Panc1 (cell line): ENCODE measurements around the gene TRAPPC14.

ENCODE experiments used
- POLR2AphosphoS5 ChIP-seq: IDR thresholded peaks from 2 replicates; pipeline ENCODE4 v1.6.1; 2012; ENCODE audit warnings: mild to moderate bottlenecking, low read depth, low read length, moderate library complexity
- TF ChIP-seq, protein P1 (sequence below), 2 experiments: IDR thresholded peaks; 2 replicates each; pipeline ENCODE4 v1.6.1; 2011 to 2012; ENCODE audit warnings: low read depth in 2 of 2, control low read depth in 1 of 2, low read length in 1 of 2, mild to moderate bottlenecking in 1 of 2, moderate library complexity in 1 of 2; ENCODE audit not compliant: insufficient read depth in 1 of 2
- TF ChIP-seq, protein P2 (sequence below): fragments of 450-650 bp; IDR thresholded peaks from 2 replicates; pipeline ENCODE4 v1.5.1; 2017; ENCODE audit warnings: mild to moderate bottlenecking

DNA sequence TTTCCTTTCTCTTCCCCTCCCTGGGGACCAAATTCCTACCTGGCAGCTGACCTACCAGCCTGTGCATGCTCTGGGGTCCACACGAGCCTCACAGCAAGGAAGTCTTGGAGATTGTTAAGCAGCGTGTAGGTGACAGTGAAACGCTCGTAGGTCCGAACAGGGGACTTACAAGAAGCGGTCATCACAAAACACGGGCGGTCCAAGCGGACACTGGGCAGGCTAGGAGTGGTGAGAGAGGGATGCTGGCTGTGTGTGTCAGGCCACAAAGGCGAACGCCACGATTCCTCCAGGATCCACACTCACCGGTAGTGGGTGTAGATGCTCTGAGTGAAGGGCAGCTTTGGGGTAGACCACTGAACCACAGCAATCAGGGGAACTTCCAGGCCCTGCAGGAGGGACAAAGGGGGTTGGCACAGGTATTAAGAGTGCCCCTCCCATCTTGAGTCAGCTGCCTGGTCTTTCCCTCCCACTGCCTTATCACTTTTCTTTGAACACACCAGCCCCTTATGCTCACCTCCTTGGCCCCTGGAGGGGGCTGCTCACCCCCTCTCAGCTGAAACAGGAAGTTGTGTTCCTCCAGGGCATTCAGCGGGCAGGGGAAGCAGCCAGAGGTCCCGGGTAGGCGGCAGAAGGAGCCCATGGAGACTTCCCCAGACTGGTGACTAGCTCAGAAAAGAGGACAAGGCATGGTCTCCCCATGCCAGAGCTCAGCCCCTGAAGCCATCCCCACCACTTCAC, 2.0 kb downstream of the TRAPPC14 start:
- TF ChIP-seq, protein P1, sequence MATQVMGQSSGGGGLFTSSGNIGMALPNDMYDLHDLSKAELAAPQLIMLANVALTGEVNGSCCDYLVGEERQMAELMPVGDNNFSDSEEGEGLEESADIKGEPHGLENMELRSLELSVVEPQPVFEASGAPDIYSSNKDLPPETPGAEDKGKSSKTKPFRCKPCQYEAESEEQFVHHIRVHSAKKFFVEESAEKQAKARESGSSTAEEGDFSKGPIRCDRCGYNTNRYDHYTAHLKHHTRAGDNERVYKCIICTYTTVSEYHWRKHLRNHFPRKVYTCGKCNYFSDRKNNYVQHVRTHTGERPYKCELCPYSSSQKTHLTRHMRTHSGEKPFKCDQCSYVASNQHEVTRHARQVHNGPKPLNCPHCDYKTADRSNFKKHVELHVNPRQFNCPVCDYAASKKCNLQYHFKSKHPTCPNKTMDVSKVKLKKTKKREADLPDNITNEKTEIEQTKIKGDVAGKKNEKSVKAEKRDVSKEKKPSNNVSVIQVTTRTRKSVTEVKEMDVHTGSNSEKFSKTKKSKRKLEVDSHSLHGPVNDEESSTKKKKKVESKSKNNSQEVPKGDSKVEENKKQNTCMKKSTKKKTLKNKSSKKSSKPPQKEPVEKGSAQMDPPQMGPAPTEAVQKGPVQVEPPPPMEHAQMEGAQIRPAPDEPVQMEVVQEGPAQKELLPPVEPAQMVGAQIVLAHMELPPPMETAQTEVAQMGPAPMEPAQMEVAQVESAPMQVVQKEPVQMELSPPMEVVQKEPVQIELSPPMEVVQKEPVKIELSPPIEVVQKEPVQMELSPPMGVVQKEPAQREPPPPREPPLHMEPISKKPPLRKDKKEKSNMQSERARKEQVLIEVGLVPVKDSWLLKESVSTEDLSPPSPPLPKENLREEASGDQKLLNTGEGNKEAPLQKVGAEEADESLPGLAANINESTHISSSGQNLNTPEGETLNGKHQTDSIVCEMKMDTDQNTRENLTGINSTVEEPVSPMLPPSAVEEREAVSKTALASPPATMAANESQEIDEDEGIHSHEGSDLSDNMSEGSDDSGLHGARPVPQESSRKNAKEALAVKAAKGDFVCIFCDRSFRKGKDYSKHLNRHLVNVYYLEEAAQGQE (IDR thresholded peaks at IDR 0.05; ENCODE audit: insufficient read depth in 1 of 2, low read depth in 2 of 2, low read length in 1 of 2) = no peak
- TF ChIP-seq, protein P2, sequence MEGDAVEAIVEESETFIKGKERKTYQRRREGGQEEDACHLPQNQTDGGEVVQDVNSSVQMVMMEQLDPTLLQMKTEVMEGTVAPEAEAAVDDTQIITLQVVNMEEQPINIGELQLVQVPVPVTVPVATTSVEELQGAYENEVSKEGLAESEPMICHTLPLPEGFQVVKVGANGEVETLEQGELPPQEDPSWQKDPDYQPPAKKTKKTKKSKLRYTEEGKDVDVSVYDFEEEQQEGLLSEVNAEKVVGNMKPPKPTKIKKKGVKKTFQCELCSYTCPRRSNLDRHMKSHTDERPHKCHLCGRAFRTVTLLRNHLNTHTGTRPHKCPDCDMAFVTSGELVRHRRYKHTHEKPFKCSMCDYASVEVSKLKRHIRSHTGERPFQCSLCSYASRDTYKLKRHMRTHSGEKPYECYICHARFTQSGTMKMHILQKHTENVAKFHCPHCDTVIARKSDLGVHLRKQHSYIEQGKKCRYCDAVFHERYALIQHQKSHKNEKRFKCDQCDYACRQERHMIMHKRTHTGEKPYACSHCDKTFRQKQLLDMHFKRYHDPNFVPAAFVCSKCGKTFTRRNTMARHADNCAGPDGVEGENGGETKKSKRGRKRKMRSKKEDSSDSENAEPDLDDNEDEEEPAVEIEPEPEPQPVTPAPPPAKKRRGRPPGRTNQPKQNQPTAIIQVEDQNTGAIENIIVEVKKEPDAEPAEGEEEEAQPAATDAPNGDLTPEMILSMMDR = no peak
- no peak for TF ChIP-seq POLR2AphosphoS5
